Measurements from ENCODE around the gene NEBL. TPM values are rescaled to one million over a fixed set of nuclear protein-coding genes. Genes with fewer than 3 reads are reported as not detected.

NEBL gene
- total and polyA plus RNA-seq, 2 of the 4 experiments (the other 2 are of a cell fraction): under 0.01 TPM

- Histone ChIP-seq H3K4me3 (ENCODE audit: insufficient read depth, low read depth, low read length) (no peak overlapping the region), H3K79me1 (ENCODE audit: low read depth in 1 of 2, low read length in 2 of 2) (no peaks in the 10 kb centered on the region), H4K91ac (ENCODE audit: insufficient read depth, low read depth, low read length) (no peak overlapping the region), H3K14ac (replicated peaks; ENCODE audit: low read depth, low read length) (no peak overlapping the region), H2BK15ac (ENCODE audit: low read depth, low read length) (no peak overlapping the region), H3K27me3 (ENCODE audit: control insufficient read depth, insufficient read depth, low read length) (no peaks in the 10 kb centered on the region), H2BK120ac (ENCODE audit: low read depth, low read length) (no peak overlapping the region), H4K20me1 (ENCODE audit: insufficient read depth, low read length) (no peaks in the 10 kb centered on the region), H3K18ac (ENCODE audit: low read depth, low read length) (no peak overlapping the region), H3K4me1 (ENCODE audit: control insufficient read depth, insufficient read depth, low read length) (no peaks in the 10 kb centered on the region), H2BK20ac (ENCODE audit: low read depth, low read length) (no peak overlapping the region), H2BK5ac (ENCODE audit: low read depth, low read length, poor library complexity, severe bottlenecking) (no peak overlapping the region), H3K9ac (ENCODE audit: low read depth, low read length) (no peak overlapping the region), H3K23ac (ENCODE audit: low read depth, low read length) (no peak overlapping the region), H3K9me3 (ENCODE audit: control insufficient read depth, insufficient read depth, low read length) (peaks cover 5% of the 10 kb centered on the region; the same call in 1 of the 2 replicates), H3K4me2 (ENCODE audit: low read depth, low read length) (no peak overlapping the region), H2AK5ac (ENCODE audit: low read depth, low read length) (no peak overlapping the region), H3K9me1 (ENCODE audit: insufficient read depth, low read length) (no peaks in the 10 kb centered on the region), H3K4ac (ENCODE audit: low read depth, low read length) (no peak overlapping the region), H4K8ac (ENCODE audit: low read depth in 2 of 2, low read length in 2 of 2) (no peak overlapping the region), H3K27ac (ENCODE audit: insufficient read depth, low read length) (no peak overlapping the region), H3K56ac (ENCODE audit: extremely low read depth, insufficient read depth, low read length) (no peak overlapping the region), H2AFZ (replicated peaks; ENCODE audit: low read length, poor library complexity) (no peak overlapping the region), H4K5ac (ENCODE audit: low read depth, low read length) (no peak overlapping the region), H2AK9ac (replicated peaks; ENCODE audit: low read depth, low read length, poor library complexity) (no peak overlapping the region), H3K36me3 (ENCODE audit: control insufficient read depth, insufficient read depth, low read length) (no peaks in the 10 kb centered on the region)
- in situ Hi-C loops (cut with MboI; ENCODE audit: low sequenced_read_pairs) (no loop called here), dilution Hi-C loops (cut with HindIII; ENCODE audit: low sequenced_read_pairs, unreplicated experiment) (no loop called here), intact Hi-C loops (cut with micrococcal nuclease) (no loop called here)
- POLR2A ChIA-PET (ENCODE audit: unreplicated experiment): no interaction called here
- BruUV-seq (replicated peaks): no TSS peak
- TF ChIP-seq MXI1 (IDR thresholded peaks at IDR 0.05; ENCODE audit: borderline replicate concordance, low read depth, low read length) (no peak), USF2 (IDR thresholded peaks at IDR 0.05; ENCODE audit: low read depth, low read length) (no peak), ELK1 (IDR thresholded peaks at IDR 0.05; ENCODE audit: borderline replicate concordance, low read depth, low read length) (no peak), RAD21 (IDR thresholded peaks at IDR 0.05; ENCODE audit: low read length) (no peak), SMC3 (IDR thresholded peaks at IDR 0.05; ENCODE audit: low read depth, low read length) (no peak), POLR2A (IDR thresholded peaks at IDR 0.05; ENCODE audit: low read depth, low read length) (no peak), NFE2L2 (IDR thresholded peaks at IDR 0.05; ENCODE audit: low read depth, low read length) (no peak), RFX5 (IDR thresholded peaks at IDR 0.05; ENCODE audit: low read depth, low read length) (no peak), FOS (IDR thresholded peaks at IDR 0.05; ENCODE audit: low read depth, low read length) (no peak)
- 90% methylated on average over 6 of the region's 7 CpGs; no CpG with 5 or more reads in 1 of the 2 experiments for WGBS, 2 experiments (ENCODE audit: extremely low coverage in 2 of 2, insufficient read length in 1 of 2)
- CTCF ChIA-PET: no interaction called here
- DNase-seq: no peak
- ATAC-seq (ENCODE audit: low read depth): no peak
Observed at GRCh38 chr10:20836401-20836800, 60.7 kb downstream of the NEBL start.

Data from IMR-90 (cell line).